HG02571 (cell line): ENCODE measurements around the gene TMEM140.
A peak's percentile ranks its signal among the peaks of the same experiment; 100 is the strongest.

Experiments used
- ATAC-seq: cut with Tn5 transposase; IDR thresholded peaks from one replicate; pipeline ENCODE4 v1.9.1; 2021; ENCODE audit warnings: mild to moderate bottlenecking, moderate library complexity; ENCODE audit not compliant: unreplicated experiment

TMEM140 gene

DNA sequence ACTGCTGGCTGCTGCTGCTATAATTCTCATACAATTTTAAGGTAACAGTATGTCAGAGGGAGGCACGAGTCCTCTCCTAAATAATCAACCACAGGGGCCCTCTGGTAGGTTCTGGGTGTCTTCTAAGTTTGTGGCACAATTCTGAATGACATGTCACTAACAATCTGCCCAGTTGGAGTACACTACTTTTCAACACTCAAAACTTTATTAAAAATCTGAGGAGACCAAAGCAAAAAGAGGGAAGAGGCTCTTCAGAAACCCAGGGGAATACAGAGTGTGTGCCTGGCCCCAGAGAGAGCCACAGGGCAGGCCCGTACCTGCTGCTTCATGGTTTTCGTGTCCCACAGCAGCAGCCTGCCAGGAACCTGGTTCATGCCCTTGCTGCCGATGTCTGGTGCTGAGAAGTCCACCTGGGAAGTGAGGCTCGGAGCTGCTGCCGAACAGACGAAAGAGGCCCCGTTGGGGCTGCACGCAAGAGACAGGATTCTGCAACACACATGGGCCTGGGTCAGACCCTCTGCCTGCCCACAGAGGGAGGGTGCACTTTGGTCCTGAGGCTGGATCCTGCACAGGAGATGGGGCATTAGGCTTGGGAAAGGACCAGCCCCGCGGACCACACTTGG lies 45.2 kb downstream of the TMEM140 start:
- no peak for ATAC-seq

DNA sequence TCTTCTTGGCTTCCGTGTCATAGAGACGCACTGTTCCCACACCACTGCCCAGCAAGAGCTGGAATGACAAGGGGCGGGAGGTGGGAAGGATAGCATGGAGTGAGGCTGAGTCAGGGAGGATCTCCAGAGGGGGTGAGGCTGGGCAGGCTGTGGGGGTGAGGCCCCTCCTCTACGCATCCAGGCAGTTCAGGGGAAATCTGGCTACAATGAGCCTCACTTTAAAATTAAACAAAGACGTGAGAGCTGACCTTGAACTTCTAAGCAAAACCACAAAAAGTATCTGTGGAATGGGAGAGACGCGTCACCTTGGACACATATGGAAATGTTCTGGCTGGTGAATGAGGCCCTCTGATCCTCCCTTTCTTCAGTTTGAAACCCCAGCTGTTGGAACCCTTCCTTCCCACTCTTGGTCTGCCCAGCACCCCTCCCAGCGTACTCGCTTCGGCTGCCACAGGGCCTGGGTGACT lies 45.8 kb downstream of the TMEM140 start:
- no peak for ATAC-seq

DNA sequence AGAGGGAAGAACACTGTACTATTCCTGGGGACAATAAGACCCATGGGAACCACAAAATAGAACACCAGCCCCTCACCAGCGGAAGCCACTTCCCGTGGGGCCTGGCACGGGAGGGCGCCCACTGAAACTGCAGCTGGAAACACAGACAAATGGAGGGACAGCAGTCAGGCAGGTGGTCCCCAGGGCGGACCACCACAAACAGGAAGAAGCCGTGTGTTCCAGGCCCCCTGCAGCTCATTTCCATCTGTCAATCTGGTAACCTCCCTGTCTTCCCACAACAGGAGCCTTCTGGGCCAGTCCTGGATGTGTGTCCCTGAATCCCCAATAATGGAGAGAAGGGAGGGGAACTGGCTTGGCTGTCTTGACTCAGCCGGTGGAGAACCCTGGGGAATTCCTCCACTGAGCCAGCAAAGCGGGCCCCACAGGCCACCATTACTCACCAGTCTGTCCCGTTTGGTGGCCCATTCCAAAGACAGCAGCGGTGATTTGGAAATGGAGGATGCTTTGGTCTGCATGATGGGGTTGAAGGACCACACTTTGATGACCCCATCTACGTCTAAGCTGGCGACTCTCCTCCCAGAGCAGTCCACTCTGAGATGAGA lies 46.7 kb downstream of the TMEM140 start:
- ATAC-seq = no peak

DNA sequence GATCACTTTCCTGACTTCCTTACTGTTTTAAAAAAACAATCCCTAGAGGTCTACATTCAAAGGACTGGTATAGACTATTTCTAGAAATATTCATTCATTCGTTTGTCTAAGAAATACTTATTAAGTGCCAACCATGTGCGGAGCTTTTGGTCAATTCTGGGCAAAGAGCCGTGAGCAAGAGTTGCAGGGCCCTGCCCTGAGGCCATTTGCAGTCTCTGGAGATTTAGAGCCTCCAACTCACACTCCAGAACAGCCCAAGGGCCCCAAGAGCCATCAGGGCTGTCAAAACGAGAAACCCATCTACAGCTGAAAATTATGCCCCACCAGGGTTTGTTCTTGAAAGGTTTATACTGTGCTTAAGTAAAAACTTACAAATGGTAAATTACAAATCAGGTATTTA lies 47.3 kb downstream of the TMEM140 start:
- no peak for ATAC-seq

DNA sequence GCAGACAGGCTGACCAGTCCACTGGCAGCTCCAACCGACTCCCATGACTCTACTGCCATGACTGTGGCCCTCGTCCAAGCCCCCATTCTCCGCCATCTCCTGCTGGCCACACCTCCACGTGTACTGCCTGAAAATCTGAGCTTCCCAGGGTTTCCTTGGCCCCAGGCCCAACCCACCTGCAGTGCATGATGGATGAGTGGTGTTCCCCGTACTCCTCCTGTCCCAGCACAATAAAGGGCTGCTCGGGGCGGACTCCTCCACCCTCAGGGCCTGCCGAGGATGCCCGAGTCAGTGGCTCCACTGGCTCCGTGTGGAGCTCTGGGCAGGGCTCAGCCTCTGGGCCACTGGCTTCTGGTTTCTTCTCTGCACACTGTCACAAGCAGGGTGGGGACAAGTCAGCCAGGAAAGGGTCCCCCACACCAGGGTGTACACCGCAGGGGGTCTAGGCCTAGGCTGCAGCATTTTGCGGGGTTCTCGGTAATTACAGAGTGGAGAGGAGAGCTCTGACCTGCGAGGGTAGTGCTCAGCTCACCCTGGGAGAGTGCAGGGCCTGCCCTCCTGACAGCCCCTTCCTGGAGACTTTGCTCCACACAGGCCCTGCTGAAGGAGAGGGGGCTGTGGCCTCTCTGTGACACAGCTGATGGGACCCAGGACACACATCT lies 48.2 kb downstream of the TMEM140 start:
- ATAC-seq = no peak

DNA sequence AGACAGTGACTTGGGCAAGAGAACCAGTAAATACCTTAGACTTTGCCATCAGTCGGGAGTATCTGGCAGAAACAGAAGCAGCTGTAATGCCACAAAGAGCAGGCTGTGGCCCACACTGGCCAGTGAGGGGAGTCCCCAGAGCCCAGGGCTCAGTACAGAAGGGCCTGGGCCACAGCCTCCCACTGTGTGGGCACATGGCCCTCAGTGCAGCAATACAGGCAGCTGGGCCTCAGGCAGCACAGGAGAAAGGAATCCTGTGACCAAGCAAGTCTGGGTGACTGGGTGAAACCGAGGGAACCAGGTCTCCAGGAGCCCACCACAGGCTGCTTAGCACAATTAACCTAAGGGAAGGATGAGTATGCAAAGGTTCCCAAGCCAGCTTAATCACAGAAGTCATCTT lies 49.5 kb downstream of the TMEM140 start:
- ATAC-seq = no peak

DNA sequence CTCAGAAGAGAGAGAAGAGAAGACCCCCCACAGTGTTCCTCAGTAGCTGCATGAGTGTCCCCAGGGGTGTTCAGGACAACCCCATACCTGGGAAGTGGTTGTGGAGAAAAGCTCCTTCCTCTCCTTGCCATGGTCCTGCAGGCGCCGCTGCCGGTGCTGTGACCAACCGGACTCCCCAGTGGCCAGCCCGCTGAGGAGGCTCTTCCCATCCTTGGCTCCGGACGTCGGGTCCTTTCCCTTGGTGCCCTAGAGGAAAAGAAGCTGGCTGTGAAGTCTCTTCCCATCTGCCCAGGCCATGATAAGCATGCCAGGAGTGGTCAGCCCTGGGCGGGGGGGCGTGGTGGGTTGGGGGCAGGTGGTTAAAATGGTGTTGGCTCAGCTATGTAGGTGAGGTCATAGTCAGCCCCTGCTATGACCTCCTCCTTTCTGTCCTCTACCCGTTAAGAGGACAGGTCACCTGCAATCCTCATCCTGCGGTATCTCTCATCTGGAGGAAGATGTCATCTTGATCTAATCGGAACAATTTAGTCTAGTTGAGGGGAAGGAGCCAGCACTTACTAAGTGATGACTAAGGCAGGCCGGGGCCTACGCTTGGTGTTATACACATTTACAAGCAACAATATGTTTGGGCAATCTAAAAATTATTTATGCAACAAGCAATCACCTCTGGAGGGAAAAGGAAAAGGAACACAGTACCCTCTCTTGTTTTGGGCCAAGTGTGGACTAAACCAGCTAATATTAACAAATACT lies 50.2 kb downstream of the TMEM140 start:
- ATAC-seq = no peak

DNA sequence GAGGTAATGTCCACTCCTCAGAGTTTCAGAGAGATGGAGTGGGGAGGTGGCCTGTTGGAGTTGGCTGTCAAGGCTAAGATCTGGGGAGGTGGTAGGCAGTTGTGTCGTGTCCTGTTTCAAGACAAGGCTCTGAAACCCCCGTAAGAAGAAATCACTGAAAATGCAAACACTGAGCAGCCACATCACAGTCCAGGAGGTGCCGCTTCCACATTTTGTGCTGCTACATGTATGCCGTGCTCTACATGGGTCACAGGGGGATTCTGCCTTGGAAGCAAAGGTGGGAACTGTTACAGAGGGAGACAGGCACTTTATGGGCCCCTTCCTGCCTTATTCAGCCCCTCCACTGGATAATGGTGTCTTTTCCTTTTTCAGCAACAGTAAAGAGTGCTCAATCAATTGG lies 51.6 kb downstream of the TMEM140 start:
- ATAC-seq = no peak

DNA sequence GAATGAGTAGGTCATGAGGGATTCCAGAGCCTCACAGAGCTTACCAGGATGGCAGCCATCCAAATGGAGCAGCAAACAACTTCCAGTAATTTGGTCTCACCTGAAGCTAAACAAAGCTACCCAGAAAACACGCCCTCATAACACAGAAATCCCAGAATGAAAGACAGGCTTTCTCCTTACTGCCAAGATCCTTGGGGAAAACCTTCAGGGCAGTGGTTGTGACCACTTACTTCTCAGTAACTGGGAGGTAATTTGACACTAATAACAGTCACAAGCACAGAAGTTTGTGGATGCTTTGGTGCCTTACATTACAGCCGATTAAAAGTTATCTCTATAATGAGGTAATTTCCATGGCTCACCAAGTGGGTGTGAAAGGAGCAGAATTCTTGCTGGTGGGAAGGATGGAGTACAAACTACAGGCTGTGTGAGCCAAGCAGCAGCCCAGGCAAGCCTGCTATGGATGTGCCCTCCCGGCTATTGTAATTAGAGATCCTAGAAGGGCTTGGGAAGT lies 53.0 kb downstream of the TMEM140 start:
- ATAC-seq = no peak

DNA sequence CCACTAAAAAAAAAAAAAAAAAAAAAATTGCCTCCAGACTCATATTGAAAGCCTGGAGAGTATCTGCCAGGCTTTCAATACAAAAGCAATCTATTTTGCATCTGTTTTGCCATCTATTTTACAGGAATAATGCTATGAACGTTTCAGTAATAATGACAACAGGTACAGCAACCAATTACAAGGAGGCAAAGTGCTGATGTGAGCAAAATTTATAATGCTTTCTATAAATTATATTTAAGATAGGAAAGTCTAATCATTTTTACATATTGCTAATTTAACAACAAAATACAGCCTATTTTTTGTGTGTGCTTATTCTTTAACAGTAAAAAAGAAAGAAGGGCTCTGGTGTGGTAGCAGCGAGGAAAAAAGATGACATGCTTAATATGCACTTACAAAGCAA lies 53.5 kb downstream of the TMEM140 start:
- no peak for ATAC-seq

DNA sequence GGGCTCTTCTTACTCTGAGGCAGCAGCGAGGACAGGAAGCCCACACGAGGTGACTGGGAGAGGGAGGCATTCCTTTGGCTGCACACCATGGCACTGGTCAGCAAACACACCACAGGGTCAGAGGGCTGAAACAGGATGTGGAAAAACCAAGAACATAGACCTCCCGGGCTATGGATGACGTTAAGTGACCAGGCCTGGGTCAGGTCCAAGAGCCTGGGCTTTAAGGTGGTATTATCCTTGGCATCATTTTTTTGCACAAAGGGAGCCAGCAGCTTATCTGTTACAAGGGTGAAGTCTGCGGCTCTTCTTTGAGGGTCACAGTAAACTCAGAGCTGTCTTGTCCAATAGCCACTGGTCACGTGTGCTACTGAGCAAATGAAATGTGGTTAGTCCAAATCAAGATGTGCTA lies 56.5 kb downstream of the TMEM140 start:
- ATAC-seq = no peak

DNA sequence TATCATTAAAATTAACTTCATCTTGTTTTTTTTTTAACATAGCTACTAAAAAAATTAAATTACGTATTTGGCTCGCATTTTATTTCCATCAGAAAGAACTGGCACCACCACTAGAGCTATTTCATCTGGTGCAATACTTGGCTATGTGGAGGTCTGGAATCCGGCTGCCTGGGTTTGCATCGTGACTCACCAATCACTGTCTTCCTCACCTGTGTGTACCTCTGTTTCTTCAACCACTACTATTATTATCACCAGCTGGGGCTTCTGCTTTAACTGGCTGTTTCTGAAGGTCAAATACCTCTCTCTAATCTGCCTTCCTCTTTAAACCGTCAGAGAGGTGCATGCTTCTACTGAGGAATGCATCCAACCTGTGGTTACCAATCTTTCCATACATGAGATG lies 57.0 kb downstream of the TMEM140 start:
- ATAC-seq = no peak

DNA sequence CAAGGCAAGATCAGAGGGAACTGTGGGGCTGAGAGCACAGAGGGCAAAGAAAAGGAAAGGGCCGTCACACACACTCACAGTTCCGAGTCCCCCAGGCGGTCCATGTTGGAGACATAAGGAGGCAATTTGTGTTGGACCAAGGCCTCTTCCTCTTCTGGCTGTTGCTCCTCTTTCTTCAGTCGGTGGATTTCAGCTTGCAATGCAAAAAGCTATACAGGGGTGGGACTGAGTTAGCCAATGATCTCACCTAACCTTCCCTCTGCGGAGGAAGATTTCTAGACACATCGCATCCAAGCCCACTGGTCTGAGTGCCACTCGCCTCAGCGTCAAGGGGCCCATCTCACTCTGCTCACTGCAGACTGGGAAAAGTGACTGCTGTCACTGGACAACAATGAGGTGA lies 58.0 kb downstream of the TMEM140 start:
- no peak for ATAC-seq

DNA sequence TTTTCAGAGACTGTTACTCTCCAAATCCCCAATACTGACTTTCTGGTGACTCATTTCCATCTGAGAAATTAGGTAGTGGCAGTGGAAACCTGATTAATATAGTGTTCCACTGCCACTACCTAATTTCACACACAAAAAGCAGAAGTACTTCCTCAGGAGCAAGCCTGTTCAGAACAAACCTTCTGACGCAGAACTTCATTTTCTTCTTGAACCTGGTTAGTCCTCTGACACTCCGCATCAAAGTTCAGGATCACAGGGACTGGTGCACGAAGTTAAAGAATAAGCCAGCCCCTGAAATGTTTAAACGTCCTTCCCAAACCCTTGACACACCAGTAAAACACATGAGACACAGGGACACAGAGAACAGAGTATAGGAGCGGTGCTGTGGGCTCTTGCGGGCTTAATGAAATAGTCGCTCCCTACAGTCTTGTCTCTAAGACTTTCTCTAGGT lies 59.1 kb downstream of the TMEM140 start:
- no peak for ATAC-seq

DNA sequence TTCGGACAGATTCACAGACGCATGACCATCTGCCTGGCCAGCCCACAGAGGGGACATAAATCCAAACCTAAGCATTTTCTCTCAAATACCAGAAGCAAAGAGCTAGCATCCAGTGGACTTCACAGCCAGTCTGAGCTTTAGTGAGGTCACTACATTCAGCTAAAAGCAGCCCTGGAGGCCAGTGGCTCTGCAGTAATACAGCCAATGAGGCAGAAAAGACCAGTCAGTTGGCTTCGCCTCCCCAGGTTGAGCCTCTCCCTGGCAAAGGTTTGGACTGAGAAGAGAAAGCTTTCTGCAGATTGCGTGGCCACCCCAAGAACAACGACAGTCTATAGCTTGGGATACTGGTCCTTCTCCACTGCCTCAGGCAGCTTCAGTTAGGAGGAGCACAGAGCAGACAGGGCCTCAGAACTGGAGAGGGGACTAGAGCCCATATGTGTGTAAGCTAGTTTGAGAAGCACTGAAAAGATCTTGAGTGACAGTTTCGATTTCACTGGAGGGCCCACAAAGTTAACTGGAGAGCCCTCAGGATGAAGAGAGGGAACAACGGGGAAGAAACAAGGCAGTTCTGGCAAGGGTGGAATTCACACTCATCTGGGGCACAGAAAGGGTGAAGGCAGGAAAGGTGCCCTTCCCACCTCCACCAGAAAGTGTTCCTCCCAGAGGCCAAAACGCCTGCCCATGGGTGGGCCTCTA lies 59.7 kb downstream of the TMEM140 start:
- no peak for ATAC-seq

DNA sequence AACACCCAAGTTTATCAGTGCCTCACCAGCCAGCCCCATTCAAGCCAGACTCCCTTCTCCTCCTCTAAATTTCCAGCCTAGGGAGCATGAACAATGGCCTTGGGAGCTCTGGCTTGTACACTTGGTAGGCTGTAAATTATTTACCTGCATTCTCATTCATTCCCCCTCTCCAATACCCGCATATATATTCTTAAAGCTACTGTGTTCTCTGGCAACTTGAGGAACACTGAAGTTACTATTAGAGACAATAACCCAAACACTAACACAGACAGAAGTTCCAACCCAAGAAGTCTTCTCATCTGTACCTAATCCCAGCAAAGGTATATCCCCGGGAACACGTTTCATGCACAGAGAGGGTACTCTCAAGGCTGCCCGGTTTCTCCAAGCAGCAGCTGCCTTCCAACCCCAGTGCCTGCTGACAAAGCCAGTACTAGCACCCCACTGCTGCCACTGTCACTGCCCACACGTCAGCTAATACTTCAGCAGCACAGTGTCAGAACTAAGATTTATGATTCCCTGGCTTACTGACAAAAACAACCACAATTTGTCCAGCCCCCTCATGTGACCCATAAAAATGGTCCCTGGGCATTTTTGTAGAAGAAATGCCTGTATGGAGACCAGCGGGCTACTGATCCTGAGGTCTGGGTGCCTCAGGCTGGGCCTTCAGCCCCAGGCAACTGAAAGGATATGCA lies 60.4 kb downstream of the TMEM140 start:
- ATAC-seq = no peak

DNA sequence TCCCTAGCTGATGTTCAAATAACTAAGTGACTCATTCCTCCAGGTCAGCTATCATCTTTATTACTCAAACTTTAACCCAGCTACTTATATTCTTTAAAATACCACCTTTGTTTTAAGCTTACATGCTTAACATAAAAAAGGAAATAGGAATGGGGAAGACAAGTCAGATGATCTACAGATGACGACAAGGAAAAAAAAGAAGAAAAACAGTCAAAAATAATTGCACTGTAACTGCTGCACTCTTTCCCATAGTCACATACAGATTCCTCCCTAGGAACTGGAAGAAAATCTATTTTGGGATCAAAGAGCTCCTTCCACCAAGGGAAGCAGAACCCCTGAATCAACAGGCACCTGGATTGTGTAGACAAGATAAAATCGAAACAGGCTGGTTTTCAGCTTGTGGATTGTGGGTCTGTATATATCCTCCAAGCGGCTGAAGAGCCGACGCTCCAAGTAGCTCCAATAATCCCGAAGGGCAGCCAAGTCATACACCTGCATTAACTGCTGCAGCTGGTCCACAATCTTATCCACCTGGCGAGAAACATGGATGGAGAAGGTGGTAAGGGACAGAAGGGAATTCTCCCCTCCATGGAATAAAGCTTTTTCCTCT lies 61.5 kb downstream of the TMEM140 start:
- ATAC-seq = no peak

DNA sequence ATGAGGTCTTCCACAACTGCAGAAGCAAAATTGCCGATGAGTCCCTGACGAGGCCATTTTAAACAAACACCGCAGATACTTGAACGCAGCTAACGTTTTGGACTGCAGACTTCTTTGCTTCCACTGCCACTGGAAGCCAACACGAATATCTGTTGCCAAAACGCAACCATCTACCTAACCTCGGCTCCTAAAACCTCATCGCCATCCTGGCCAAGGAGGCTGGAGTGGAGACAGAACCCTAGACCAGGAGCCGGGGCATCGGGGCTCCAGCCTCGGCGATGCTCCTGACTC lies 63.0 kb downstream of the TMEM140 start:
- peak; percentile 4 for ATAC-seq

DNA sequence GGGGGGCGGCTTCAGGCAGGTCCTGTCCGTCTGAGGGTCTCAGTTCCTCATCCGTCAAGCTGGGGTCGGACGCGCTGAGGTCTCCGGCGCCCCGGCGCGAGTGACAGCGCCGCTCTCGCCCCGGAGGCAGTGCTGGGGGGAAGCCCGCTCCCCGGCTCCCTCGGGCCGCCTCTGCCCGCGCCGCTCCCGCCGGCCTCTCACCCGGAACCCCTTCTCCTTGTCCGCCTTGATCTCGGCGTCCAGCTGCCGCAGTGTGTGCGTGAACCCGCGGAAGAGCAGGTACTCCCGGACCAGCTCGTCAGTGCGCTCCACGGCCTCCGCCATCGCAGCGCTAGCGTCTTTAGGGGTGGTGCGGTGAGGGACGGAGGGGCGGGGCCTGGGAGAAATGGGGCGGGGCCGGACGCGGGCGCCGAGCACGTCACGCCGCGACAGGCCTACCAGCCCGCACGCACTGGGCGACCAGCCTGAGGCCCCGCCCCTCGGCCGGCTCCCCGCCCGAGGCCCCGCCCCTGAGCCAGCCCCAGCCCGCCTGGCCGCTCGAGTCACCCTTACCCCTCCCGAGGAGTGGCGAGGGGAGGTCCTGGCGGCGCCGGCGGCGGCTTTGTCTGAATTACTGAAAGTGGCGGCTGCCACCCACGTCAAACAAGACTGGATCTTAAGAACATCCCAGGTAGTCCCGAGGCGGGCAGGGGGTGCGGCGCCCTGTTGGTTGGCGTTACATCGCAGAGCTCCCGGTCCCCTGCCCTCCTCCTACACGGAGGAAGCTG lies 63.5 kb downstream of the TMEM140 start, which contains the start of gene WDR91:
Gene WDR91, minus strand, starts transcription at position 348 of the 767 bp plus-strand sequence. Its CDS starts 24 bp downstream, at position 324.
- ATAC-seq = peak; percentile 85
